ENCODE data around the gene FKBP1A. TPM values are rescaled to one million over a fixed set of nuclear protein-coding genes. Genes with fewer than 3 reads are reported as not detected.

The FKBP1A gene
- total and polyA plus RNA-seq, 9 of the 15 experiments (the other 6 are each of a cell fraction or from before 2014, with no cell fraction given): 48.8 to 502 (median 89.6) TPM

GRCh38 chr20:1435337-1435699 lies 42.5 kb upstream of the FKBP1A start:
- intact Hi-C loops (cut with micrococcal nuclease): loop anchor here (1.0 to 5.0 kb wide), 2 partner anchors 38 to 122 kb away; no protein-coding TSS in a partner anchor
- Histone ChIP-seq H3K4me2 (ENCODE audit: insufficient read depth, low read length) (peak overlapping the region; percentile 19; the same call in 1 of the 2 replicates), H3K79me2 (ENCODE audit: control insufficient read depth, insufficient read depth, low read length) (no peaks in the 10 kb centered on the region), H4K20me1 (replicated peaks; ENCODE audit: control insufficient read depth, insufficient read depth, low read length) (no peaks in the 10 kb centered on the region), H3K4me1 (replicated peaks in 1 of 2; ENCODE audit: control insufficient read depth in 2 of 2, insufficient read depth in 2 of 2, low read length in 2 of 2) (peaks cover 0 to 16% of the 10 kb centered on the region in 2 experiments; a peak in 3 of 5 replicates), H3K9me1 (ENCODE audit: control insufficient read depth, insufficient read depth, low read length) (no peaks in the 10 kb centered on the region), H3K9me3 (replicated peaks; ENCODE audit: control insufficient read depth, insufficient read depth, low read depth, low read length) (no peaks in the 10 kb centered on the region), H3K4me3 (no peak overlapping the region), H3K9ac (ENCODE audit: insufficient read depth in 1 of 2, low read depth in 2 of 2, low read length in 2 of 2) (no peak overlapping the region), H3K27ac (ENCODE audit: extremely low read depth, low read depth, low read length) (peak overlapping the region; percentile 48), H2AFZ (ENCODE audit: low read depth, low read length) (no peak overlapping the region; the same call in 1 of the 2 replicates), H3K36me3 (ENCODE audit: control insufficient read depth, insufficient read depth, low read length) (no peaks in the 10 kb centered on the region), H3K27me3 (ENCODE audit: control insufficient read depth in 2 of 2, insufficient read depth in 2 of 2, low read length in 2 of 2) (no peaks in the 10 kb centered on the region)
- ChIA-PET CTCF (ENCODE audit: low intra/inter-chr PET ratio) (no interaction called here), POLR2A (no interaction called here)
- TF ChIP-seq HDGF (IDR thresholded peaks at IDR 0.05) (no peak), SRSF3 (IDR thresholded peaks at IDR 0.05; ENCODE audit: insufficient read depth, low read length) (no peak), BCOR (IDR thresholded peaks at IDR 0.05) (peak; percentile 59; the same call in 1 of the 2 replicates), ZNF764 (CRISPR knock-in tag; IDR thresholded peaks at IDR 0.05; ENCODE audit: low read depth) (no peak), CBX3 (IDR thresholded peaks at IDR 0.05; ENCODE audit: borderline replicate concordance in 1 of 2, low read length in 2 of 2) (peak in 1 of 2 experiments; percentile 43; a peak in 1 of 3 replicates), RBM25 (IDR thresholded peaks at IDR 0.05; ENCODE audit: low read depth, low read length, severe bottlenecking) (peak; percentile 65), BRF1 (IDR thresholded peaks at IDR 0.05; ENCODE audit: borderline replicate concordance, extremely low read depth, insufficient read length) (no peak), PREB (CRISPR knock-in tag; IDR thresholded peaks at IDR 0.05) (no peak), PML (IDR thresholded peaks at IDR 0.05; ENCODE audit: low read length) (no peak), ZKSCAN8 (CRISPR knock-in tag; IDR thresholded peaks at IDR 0.05) (peak; percentile 85), ZNF655 (CRISPR knock-in tag; IDR thresholded peaks at IDR 0.05) (no peak), ZNF507 (tag; conservative IDR thresholded peaks at IDR 0.05) (no peak), ID3 (CRISPR knock-in tag; IDR thresholded peaks at IDR 0.05) (no peak), ID3 (tag; IDR thresholded peaks at IDR 0.05) (0 out of 2 replicates have a peak, but pooled peaks have one; percentile 48)
- in situ Hi-C loops (cut with MboI): no loop called here
- BruUV-seq (replicated peaks): no TSS peak
- FAIRE-seq (no peak), DNase-seq (ENCODE audit: extremely low read depth in 1 of 4, low spot score in 3 of 4) (no peak), ATAC-seq (no peak)

Measured in K562 (cell line).